Measurements from ENCODE around the gene GLOD5.

- TF ChIP-seq CTCF (conservative IDR thresholded peaks at IDR 0.05) (no peak), ZFX (IDR thresholded peaks at IDR 0.05) (no peak)
These were observed 39.9 kb downstream of the GLOD5 start, which contains the start of gene HDAC6 for GRCh38 chrX:48801280-48802088.

Measured in C4-2B (cell line).